Peyer's patch (tissue), 4 donors: ENCODE data around the gene MTSS2. TPM values are rescaled to one million over a fixed set of nuclear protein-coding genes. Genes with fewer than 3 reads are reported as not detected.

Experiments
- DNase-seq, 3 donors: peaks; one replicate each; pipeline ENCODE4 v3.0.0-alpha.2; 2017 to 2019
- H3K27ac ChIP-seq, 4 donors: fragments of 200-600 bp; sonication (generic); one replicate each; pipeline ENCODE4 v1.5.1; 2016 to 2019
- H3K27me3 ChIP-seq, 2 donors: fragments of 200-600 bp; sonication (generic); one replicate each; pipeline ENCODE4 v1.5.1; 2019
- H3K36me3 ChIP-seq, 3 donors: fragments of 200-600 bp; sonication (generic); one replicate each; pipeline ENCODE4 v1.5.1; 2016 to 2019
- H3K4me1 ChIP-seq, 4 donors: fragments of 200-600 bp; sonication (generic); one replicate each; pipeline ENCODE4 v1.5.1; 2016 to 2019
- H3K4me3 ChIP-seq, 4 donors: fragments of 200-600 bp; sonication (generic); 1 replicate in 3 of 4; 2 replicates in 1 of 4; pipeline ENCODE4 v1.5.1; 2016 to 2019; ENCODE audit warnings: mild to moderate bottlenecking in 1 of 4
- H3K9me3 ChIP-seq, 4 donors: fragments of 200-600 bp; sonication (generic); one replicate each; pipeline ENCODE4 v1.5.1; 2016 to 2019; ENCODE audit warnings: mild to moderate bottlenecking in 1 of 4
- CTCF ChIP-seq, 6 experiments: fragments of 450-650 bp in 4 of 6; fragments of 200-600 bp in 2 of 6; sonication (generic) in 1 of 6; IDR thresholded peaks; one replicate each; pipeline ENCODE4 v1.5.1; 2017 to 2019; ENCODE audit warnings: antibody characterized with exemption in 6 of 6, mild to moderate bottlenecking in 3 of 6, moderate library complexity in 1 of 6
- POLR2A ChIP-seq, 2 donors: fragments of 450-650 bp; IDR thresholded peaks; one replicate each; pipeline ENCODE4 v1.5.1; 2017; ENCODE audit warnings: antibody characterized with exemption in 2 of 2, mild to moderate bottlenecking in 2 of 2, moderate library complexity in 2 of 2
- total RNA-seq, 4 donors: library from RNA; depleted of rRNA; stranded (reverse); fragments of >200 nt; gene quantifications; one replicate each; pipeline ENCODE4 v1.1.0, GENCODE V29; 2016

MTSS2 gene
- total RNA-seq, 4 donors from 2014 or later = 12.1 to 115 (median 30.4) TPM

GRCh38 chr16:70678121-70678897, 7.5 kb downstream of the MTSS2 start:
- Histone ChIP-seq H3K27me3 (no peaks in the 10 kb centered on the region), H3K36me3 (peaks cover 0 to 50% (median 0%) of the 10 kb centered on the region in 3 donors), H3K4me1 (peaks cover 0 to 32% (median 0%) of the 10 kb centered on the region in 4 donors), H3K4me3 (no peak overlapping the region), H3K27ac (peak overlapping the region in 1 of 4 donors; percentile 10), H3K9me3 (no peaks in the 10 kb centered on the region)
- no peak for DNase-seq
- TF ChIP-seq POLR2A (IDR thresholded peaks at IDR 0.05) (no peak), CTCF (IDR thresholded peaks at IDR 0.05) (no peak)

GRCh38 chr16:70677499-70678120, 8.2 kb downstream of the MTSS2 start:
- Histone ChIP-seq H3K36me3 (peaks cover 0 to 57% (median 0%) of the 10 kb centered on the region in 3 donors), H3K4me1 (peaks cover 0 to 25% (median 0%) of the 10 kb centered on the region in 4 donors), H3K27ac (no peak overlapping the region), H3K27me3 (no peaks in the 10 kb centered on the region), H3K9me3 (no peaks in the 10 kb centered on the region), H3K4me3 (no peak overlapping the region)
- DNase-seq = no peak
- TF ChIP-seq CTCF (IDR thresholded peaks at IDR 0.05) (no peak), POLR2A (IDR thresholded peaks at IDR 0.05) (no peak)

- Histone ChIP-seq H3K36me3 (peaks cover 0 to 57% (median 0%) of the 10 kb centered on the region in 3 donors), H3K9me3 (no peaks in the 10 kb centered on the region), H3K4me3 (no peak overlapping the region), H3K27ac (no peak overlapping the region), H3K4me1 (peaks cover 0 to 18% (median 0%) of the 10 kb centered on the region in 4 donors), H3K27me3 (no peaks in the 10 kb centered on the region)
- TF ChIP-seq POLR2A (IDR thresholded peaks at IDR 0.05) (no peak), CTCF (IDR thresholded peaks at IDR 0.05) (no peak)
- no peak for DNase-seq
Measured at GRCh38 chr16:70676675-70677498, 9.0 kb downstream of the MTSS2 start.

GRCh38 chr16:70675851-70676513, 9.9 kb downstream of the MTSS2 start:
- H3K27me3 ChIP-seq = no peaks in the 10 kb centered on the region
- TF ChIP-seq CTCF (IDR thresholded peaks at IDR 0.05) (no peak), POLR2A (IDR thresholded peaks at IDR 0.05) (no peak)
- H3K36me3 ChIP-seq = peaks cover 0 to 57% (median 0%) of the 10 kb centered on the region in 3 donors
- no peak for DNase-seq
- H3K27ac ChIP-seq = no peak overlapping the region
- peaks cover 0 to 9% (median 0%) of the 10 kb centered on the region in 4 donors for H3K4me1 ChIP-seq
- H3K4me3 ChIP-seq = no peak overlapping the region
- no peaks in the 10 kb centered on the region for H3K9me3 ChIP-seq
